Cardiac muscle cell (in vitro differentiated cells and primary cell): Measurements from ENCODE around the gene WTAP. TPM values are rescaled to one million over a fixed set of nuclear protein-coding genes. Genes with fewer than 3 reads are reported as not detected.
A peak's percentile ranks its signal among the peaks of the same experiment; 100 is the strongest.

Experiments used
- DNase-seq, 2 donors: peaks; one replicate each; pipeline versions ENCODE4 v3.0.0 to v3.0.0-alpha.2; 2010 to 2017; ENCODE audit warnings: low read depth in 1 of 2, low spot score in 1 of 2
- H3K27ac ChIP-seq: fragments of 200-600 bp; sonication (generic); 2 replicates; pipeline ENCODE4 v1.5.1; 2016
- H3K27me3 ChIP-seq: fragments of 200-600 bp; sonication (generic); 2 replicates; pipeline ENCODE4 v1.6.0; 2016; ENCODE audit warnings: control low read depth
- H3K36me3 ChIP-seq: fragments of 200-600 bp; sonication (generic); 2 replicates; pipeline ENCODE4 v1.5.1; 2016; ENCODE audit warnings: control low read depth
- H3K4me1 ChIP-seq: fragments of 200-600 bp; sonication (generic); 2 replicates; pipeline ENCODE4 v1.8.1; 2017; ENCODE audit warnings: low read depth, mild to moderate bottlenecking, mixed run types
- H3K4me3 ChIP-seq: fragments of 200-600 bp; sonication (generic); 2 replicates; pipeline ENCODE4 v1.5.1; 2016; ENCODE audit warnings: mild to moderate bottlenecking
- H3K9me3 ChIP-seq: fragments of 200-600 bp; sonication (generic); 2 replicates; pipeline ENCODE4 v1.5.1; 2017; ENCODE audit warnings: low read depth, mild to moderate bottlenecking, control low read depth
- CTCF ChIP-seq: IDR thresholded peaks from 2 replicates; pipeline ENCODE4 v1.5.1; 2012; ENCODE audit warnings: low read depth, mild to moderate bottlenecking, low read length
- polyA plus RNA-seq: library from polyadenylated mRNA; unstranded; fragments of >200 nt; fragmentation: Nextera tagmentation; extraction: Ambion mirVana; gene quantifications from 2 replicates; pipeline ENCODE4 v1.2.1, GENCODE V29; 2016
- total RNA-seq: library from RNA; depleted of rRNA; stranded (reverse); fragments of >200 nt; gene quantifications from 2 replicates; pipeline ENCODE4 v1.2.3, GENCODE V29; 2016

The WTAP gene
- total and polyA plus RNA-seq, 2 experiments from 2014 or later = 64.2 to 70.9 TPM

GRCh38 chr6:159778542-159779103 lies 51.3 kb downstream of the WTAP start:
- Histone ChIP-seq H3K4me1 (no peaks in the 10 kb centered on the region), H3K36me3 (peaks cover 82% of the 10 kb centered on the region), H3K9me3 (no peaks in the 10 kb centered on the region), H3K27me3 (no peaks in the 10 kb centered on the region), H3K27ac (no peak overlapping the region), H3K4me3 (no peak overlapping the region)
- TF ChIP-seq CTCF = no peak
- DNase-seq = no peak

DNA sequence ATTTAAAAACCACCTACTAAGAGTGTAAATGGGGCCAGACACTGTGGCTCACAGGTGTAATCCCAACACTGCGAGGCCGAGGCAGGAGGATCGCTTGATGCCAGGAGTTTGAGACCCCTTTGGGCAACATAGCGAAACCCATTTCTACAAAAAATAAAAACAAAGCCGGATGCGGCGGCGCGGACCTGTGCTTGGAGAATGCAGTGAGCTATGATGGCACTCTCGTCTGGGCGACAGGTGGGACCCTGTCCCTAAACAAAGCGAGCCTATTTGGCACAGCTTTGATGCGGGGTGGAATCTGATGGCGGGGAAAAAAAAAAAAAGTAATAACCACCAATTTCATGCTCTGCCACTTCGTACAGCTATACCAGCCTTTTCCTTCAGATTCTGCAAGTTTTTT lies 61.0 kb downstream of the WTAP start:
- Histone ChIP-seq H3K36me3 (peaks cover 49% of the 10 kb centered on the region), H3K4me1 (peaks cover 17% of the 10 kb centered on the region), H3K4me3 (peak overlapping the region; percentile 99), H3K9me3 (no peaks in the 10 kb centered on the region), H3K27me3 (no peaks in the 10 kb centered on the region), H3K27ac (peak overlapping the region; percentile 87)
- TF ChIP-seq CTCF = no peak
- DNase-seq = no peak

DNA sequence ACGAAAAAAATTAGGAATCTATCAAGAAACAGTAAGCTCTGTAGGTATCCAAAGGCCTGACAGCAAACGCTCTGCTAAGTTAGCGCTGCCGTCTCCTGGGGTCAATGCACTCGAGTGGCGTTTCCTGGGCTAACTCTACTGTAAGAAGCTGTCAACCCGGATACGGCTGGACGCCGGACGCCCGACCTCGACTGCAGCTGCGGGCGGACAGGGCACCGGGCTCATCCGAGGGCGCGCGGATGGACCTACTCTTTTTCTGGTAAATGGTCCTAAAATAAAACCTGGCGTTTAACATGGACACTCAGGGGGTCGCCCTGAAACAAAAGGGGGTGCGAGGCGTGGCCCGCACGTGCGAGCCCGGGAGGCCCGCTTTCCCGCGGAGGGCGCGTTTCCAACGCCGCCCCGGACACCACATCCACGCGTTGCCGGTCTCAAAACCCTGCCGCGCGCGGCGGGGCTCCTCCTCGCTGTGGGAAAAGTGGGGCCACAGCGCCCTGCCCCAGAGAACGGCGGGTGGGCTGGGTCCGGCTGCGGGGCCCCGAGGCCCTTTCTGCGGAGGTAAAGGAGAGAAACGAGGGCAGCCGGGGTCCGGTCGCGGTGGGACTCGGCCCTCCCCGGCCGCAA lies 61.6 kb downstream of the WTAP start:
- H3K4me3 ChIP-seq = peak overlapping the region; percentile 99
- H3K36me3 ChIP-seq = peaks cover 43% of the 10 kb centered on the region
- TF ChIP-seq CTCF = no peak
- H3K27ac ChIP-seq = peak overlapping the region; percentile 87
- peaks cover 17% of the 10 kb centered on the region for H3K4me1 ChIP-seq
- peak; percentile 52 to 79 for DNase-seq
- no peaks in the 10 kb centered on the region for H3K27me3 ChIP-seq
- no peaks in the 10 kb centered on the region for H3K9me3 ChIP-seq

GRCh38 chr6:159789377-159790148 lies 62.3 kb downstream of the WTAP start, which contains the start of gene TCP1:
TCP1 (minus strand) TSS chr6:159789602; CDS start chr6:159789468, 134 bp downstream.
- Histone ChIP-seq H3K9me3 (no peaks in the 10 kb centered on the region), H3K27me3 (no peaks in the 10 kb centered on the region), H3K27ac (peak within 1 kb of the TSS; percentile 98), H3K4me3 (peak within 1 kb of the TSS; percentile 99), H3K4me1 (peaks cover 17% of the 10 kb centered on the region), H3K36me3 (peaks cover 36% of the 10 kb centered on the region)
- DNase-seq = peak; percentile 100
- TF ChIP-seq CTCF = no peak

GRCh38 chr6:159790149-159790955 lies 63.0 kb downstream of the WTAP start, which contains the start of gene MRPL18:
MRPL18 (plus strand) TSS chr6:159790467; CDS start chr6:159790588, 121 bp downstream.
- peaks cover 17% of the 10 kb centered on the region for H3K4me1 ChIP-seq
- H3K36me3 ChIP-seq = peaks cover 28% of the 10 kb centered on the region
- H3K27ac ChIP-seq = peak within 1 kb of the TSS; percentile 98
- H3K27me3 ChIP-seq = no peaks in the 10 kb centered on the region
- H3K9me3 ChIP-seq = no peaks in the 10 kb centered on the region
- H3K4me3 ChIP-seq = peak within 1 kb of the TSS; percentile 99
- DNase-seq = peak; percentile 97 to 98
- TF ChIP-seq CTCF = no peak
